D721Med (cell line): ENCODE results near the gene MAMDC2.
A peak's percentile ranks its signal among the peaks of the same experiment; 100 is the strongest.

Source experiments
- DNase-seq: peaks from one replicate; pipeline ENCODE4 v3.0.0; 2011; ENCODE audit warnings: low spot score; ENCODE audit not compliant: insufficient read length
- FAIRE-seq: peaks from 2 replicates; lab custom pipeline; 2011; peaks lifted over from hg19 to GRCh38; lab: Jason Lieb, UNC
- TF ChIP-seq, protein P1 (sequence below): IDR thresholded peaks from 2 replicates; pipeline ENCODE4 v1.5.1; 2012; ENCODE audit warnings: mild to moderate bottlenecking, control low read depth; ENCODE audit not compliant: insufficient read depth; ENCODE audit errors: missing control alignments

MAMDC2 gene

DNA sequence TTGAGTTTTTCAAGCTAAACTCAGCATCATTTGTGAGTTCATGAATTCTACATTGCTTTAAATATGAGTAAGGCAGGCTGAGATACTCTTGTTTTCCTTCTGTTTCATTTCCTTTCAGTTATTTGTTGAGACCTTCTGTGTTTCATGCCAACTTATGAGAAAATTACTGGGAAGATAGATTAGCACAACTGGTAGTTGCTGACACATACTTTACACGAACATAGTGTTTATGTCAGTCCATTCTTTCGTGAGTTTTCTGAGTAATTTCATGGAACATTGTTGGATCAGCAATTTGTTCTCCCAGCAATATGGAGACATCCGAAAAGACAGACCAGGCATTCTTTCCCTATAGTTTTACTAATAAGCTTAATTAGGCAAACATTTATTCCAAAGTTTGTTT is 113.1 kb downstream of the MAMDC2 start:
- DNase-seq (no peak), FAIRE-seq (no peak)
- TF ChIP-seq, protein P1, sequence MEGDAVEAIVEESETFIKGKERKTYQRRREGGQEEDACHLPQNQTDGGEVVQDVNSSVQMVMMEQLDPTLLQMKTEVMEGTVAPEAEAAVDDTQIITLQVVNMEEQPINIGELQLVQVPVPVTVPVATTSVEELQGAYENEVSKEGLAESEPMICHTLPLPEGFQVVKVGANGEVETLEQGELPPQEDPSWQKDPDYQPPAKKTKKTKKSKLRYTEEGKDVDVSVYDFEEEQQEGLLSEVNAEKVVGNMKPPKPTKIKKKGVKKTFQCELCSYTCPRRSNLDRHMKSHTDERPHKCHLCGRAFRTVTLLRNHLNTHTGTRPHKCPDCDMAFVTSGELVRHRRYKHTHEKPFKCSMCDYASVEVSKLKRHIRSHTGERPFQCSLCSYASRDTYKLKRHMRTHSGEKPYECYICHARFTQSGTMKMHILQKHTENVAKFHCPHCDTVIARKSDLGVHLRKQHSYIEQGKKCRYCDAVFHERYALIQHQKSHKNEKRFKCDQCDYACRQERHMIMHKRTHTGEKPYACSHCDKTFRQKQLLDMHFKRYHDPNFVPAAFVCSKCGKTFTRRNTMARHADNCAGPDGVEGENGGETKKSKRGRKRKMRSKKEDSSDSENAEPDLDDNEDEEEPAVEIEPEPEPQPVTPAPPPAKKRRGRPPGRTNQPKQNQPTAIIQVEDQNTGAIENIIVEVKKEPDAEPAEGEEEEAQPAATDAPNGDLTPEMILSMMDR, result no peak

DNA sequence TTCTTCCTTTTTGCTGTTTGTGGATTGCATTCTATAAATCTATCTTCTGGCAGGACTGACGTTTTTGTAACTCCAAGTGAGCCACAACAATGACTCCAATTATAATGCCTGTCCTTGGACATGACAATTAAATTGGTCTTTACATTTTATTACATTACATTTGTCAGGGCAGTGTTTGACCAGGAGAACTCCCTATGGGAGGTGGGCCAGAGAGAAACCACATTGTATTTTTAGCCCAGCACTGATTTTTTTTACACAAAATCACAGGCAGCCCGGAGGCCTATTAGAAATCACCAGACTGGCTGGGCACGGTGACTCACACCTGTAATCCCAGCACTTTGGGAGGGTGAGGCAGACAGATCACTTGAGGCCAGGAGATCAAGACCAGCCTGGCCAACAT is 116.0 kb downstream of the MAMDC2 start:
- TF ChIP-seq, protein P1, result no peak
- no peak for DNase-seq
- no peak for FAIRE-seq

DNA sequence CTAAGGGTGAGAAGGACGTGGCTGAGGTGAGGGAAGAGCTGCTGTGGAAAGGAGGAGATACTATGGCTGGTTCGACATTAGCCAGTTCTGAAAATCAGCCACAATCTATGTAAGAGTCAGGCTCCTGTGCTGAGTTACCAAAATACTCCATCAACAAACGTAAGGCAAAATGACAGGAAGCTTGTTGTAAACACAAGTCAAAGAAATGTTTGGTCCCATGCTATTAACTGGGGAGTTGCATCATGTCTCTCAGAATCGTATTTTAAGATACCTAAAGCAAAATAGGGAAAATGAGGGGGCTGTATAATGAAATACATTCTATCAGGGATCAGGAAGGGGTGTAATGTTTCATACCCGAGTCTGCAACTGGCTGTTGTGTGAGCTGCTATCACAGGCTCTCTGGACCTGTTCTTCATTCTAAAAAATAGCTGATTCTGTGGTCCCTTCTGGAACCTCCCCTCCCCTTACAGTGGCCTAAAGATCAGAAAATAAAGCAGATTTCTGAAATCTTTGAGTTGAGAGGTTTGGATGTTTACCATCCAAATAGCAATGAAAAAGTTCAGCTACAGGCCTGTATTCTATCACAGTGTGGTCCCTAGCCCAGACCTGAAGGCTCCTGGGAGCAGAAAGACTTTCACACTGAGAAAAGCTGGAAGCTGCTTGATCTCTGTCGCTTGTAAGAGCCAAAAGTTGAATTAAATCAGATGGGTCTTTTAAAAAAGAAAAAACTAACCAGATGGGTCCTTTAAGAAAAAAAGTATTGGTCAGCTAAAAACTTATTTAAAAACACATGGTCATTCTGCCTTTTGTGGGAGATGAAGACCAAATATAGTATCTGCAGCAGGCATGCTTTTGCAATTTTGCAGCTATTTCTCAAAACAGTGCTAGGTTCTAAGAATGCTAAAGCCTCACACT is 117.3 kb downstream of the MAMDC2 start:
- FAIRE-seq, result no peak
- TF ChIP-seq, protein P1, result no peak
- DNase-seq, result no peak

DNA sequence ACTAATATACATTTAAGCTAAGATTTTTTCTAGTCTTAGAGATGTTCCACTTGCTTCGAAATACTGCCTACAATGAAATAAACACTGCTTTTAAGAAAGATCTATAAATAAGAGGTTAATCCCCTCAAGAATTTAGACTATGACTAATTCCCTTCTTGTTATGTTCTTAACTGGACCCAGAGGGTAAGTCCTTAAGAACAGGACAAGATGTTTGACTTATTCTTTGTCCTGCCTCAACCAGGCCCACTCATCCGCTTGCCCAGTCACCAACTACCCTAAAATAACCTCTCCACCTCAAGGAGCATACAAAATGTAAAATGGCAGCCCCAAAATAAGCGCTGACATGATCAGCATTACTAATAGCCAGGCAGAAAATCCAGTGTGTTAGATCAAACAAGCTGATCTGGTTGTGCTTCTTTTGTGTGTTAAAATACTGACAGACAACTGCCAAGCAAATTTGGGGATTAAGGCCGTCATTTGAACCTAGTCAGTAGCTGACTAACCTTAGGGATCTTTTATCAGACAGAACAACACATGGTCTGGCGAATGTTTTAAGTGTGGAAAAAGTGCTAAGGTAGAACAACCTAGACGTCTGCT is 121.5 kb downstream of the MAMDC2 start:
- TF ChIP-seq, protein P1, result no peak
- peak; percentile 88 for FAIRE-seq
- no peak for DNase-seq

DNA sequence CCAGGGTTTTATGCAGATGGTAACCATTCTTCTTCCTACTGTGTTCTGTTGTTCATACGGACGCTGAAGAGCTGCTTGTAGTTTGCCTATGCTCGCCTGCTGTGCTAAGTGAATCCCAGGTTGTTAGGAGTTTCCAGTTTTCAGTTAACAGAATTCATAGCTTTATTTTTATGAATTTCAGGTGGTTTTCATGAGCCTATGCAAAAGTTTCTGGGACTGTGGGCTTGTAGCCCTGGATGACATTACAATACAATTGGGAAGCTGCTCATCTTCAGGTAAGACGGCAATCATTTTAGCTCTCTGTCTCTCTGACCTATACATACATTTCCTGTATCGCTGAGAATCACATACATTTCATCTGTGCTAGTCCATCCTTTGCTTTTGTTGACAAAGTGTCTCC is 124.9 kb downstream of the MAMDC2 start:
- DNase-seq (no peak), FAIRE-seq (no peak)
- TF ChIP-seq, protein P1, result no peak

DNA sequence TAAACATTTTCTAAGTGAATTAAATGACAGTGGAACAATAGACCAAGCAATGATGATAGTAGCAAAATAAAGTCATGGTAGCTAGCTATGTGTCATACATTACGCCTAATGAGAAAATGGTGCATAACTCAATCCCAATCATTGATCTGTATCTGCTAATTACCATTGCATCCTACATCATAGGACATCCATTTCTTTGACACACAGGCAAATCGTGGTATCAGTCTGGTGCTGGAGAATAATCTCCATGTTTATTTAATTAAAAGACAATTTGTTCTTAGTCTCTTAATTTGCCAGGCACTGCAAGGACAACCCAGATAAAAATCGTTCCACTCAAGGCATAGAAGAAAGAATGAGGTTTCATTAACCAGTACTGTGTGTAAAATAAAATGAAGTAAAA is 125.6 kb downstream of the MAMDC2 start:
- no peak for DNase-seq
- TF ChIP-seq, protein P1, result no peak
- peak; percentile 74 for FAIRE-seq
